ENCODE data around the gene BRWD1.

Gene BRWD1

GRCh38 chr21:39218082-39218409 is 95.4 kb downstream of the BRWD1 start:
- ChIA-PET CTCF (no interaction called here), POLR2A (no interaction called here)
- DNase-seq (ENCODE audit: extremely low spot score) = no peak
- no peak for TF ChIP-seq FOXM1 (IDR thresholded peaks at IDR 0.05; ENCODE audit: borderline replicate concordance)
- TF ChIP-seq HDGF (IDR thresholded peaks at IDR 0.05; ENCODE audit: borderline replicate concordance) = no peak
- no peak for TF ChIP-seq PKNOX1 (IDR thresholded peaks at IDR 0.05)
- no peak for TF ChIP-seq FOXK2 (IDR thresholded peaks at IDR 0.05)
- TF ChIP-seq NFRKB (IDR thresholded peaks at IDR 0.05) = no peak
- no peak for TF ChIP-seq SP1 (IDR thresholded peaks at IDR 0.05)
- no peak for TF ChIP-seq ELF4 (IDR thresholded peaks at IDR 0.05)
- no peak for TF ChIP-seq L3MBTL2 (conservative IDR thresholded peaks at IDR 0.05)

- no peak for TF ChIP-seq ELF4 (IDR thresholded peaks at IDR 0.05)
- POLR2A ChIA-PET = no interaction called here
- DNase-seq (ENCODE audit: extremely low spot score) = no peak
- CTCF ChIA-PET = no interaction called here
These were observed 95.9 kb downstream of the BRWD1 start for GRCh38 chr21:39217356-39218081.

GRCh38 chr21:39216290-39216689 is 97.1 kb downstream of the BRWD1 start:
- DNase-seq (ENCODE audit: extremely low spot score) = no peak
- CTCF ChIA-PET = no interaction called here
- POLR2A ChIA-PET = no interaction called here
- TF ChIP-seq L3MBTL2 (conservative IDR thresholded peaks at IDR 0.05) (no peak), SP1 (IDR thresholded peaks at IDR 0.05) (no peak), TARDBP (IDR thresholded peaks at IDR 0.05) (no peak), FOXM1 (IDR thresholded peaks at IDR 0.05; ENCODE audit: borderline replicate concordance) (no peak), PKNOX1 (IDR thresholded peaks at IDR 0.05) (no peak), NFRKB (IDR thresholded peaks at IDR 0.05) (no peak), BHLHE40 (IDR thresholded peaks at IDR 0.05; ENCODE audit: borderline replicate concordance) (no peak), LEF1 (IDR thresholded peaks at IDR 0.05; ENCODE audit: borderline replicate concordance) (no peak), ZNF384 (IDR thresholded peaks at IDR 0.05) (no peak), SUZ12 (IDR thresholded peaks at IDR 0.05) (no peak), CTBP1 (IDR thresholded peaks at IDR 0.05; ENCODE audit: borderline replicate concordance) (no peak), FOXK2 (IDR thresholded peaks at IDR 0.05) (no peak), ARNT (IDR thresholded peaks at IDR 0.05) (no peak), ELF4 (IDR thresholded peaks at IDR 0.05) (no peak), FOXA1 (IDR thresholded peaks at IDR 0.05) (no peak), HDGF (IDR thresholded peaks at IDR 0.05; ENCODE audit: borderline replicate concordance) (no peak)

- POLR2A ChIA-PET = no interaction called here
- CTCF ChIA-PET = no interaction called here
These were observed 98.4 kb downstream of the BRWD1 start for GRCh38 chr21:39215078-39215477.

GRCh38 chr21:39209334-39209688 is 104.1 kb downstream of the BRWD1 start:
- TF ChIP-seq L3MBTL2 (conservative IDR thresholded peaks at IDR 0.05) (no peak), TARDBP (IDR thresholded peaks at IDR 0.05) (no peak), SUZ12 (IDR thresholded peaks at IDR 0.05) (no peak), CTBP1 (IDR thresholded peaks at IDR 0.05; ENCODE audit: borderline replicate concordance) (no peak), ELF4 (IDR thresholded peaks at IDR 0.05) (no peak), NFRKB (IDR thresholded peaks at IDR 0.05) (no peak), SP1 (IDR thresholded peaks at IDR 0.05) (no peak), FOXK2 (IDR thresholded peaks at IDR 0.05) (no peak), ZNF384 (IDR thresholded peaks at IDR 0.05) (no peak), BHLHE40 (IDR thresholded peaks at IDR 0.05; ENCODE audit: borderline replicate concordance) (no peak), ARNT (IDR thresholded peaks at IDR 0.05) (no peak)
- ChIA-PET POLR2A (no interaction called here), CTCF (no interaction called here)
- no peak for DNase-seq (ENCODE audit: extremely low spot score)

More at GRCh38 chr21:39215078-39215477, 98.4 kb downstream of the BRWD1 start:
- no peak for DNase-seq (ENCODE audit: extremely low spot score)
- TF ChIP-seq FOXA1 (IDR thresholded peaks at IDR 0.05) (no peak), NFRKB (IDR thresholded peaks at IDR 0.05) (no peak), L3MBTL2 (conservative IDR thresholded peaks at IDR 0.05) (no peak), LEF1 (IDR thresholded peaks at IDR 0.05; ENCODE audit: borderline replicate concordance) (no peak), FOXK2 (IDR thresholded peaks at IDR 0.05) (no peak), SUZ12 (IDR thresholded peaks at IDR 0.05) (no peak), FOXM1 (IDR thresholded peaks at IDR 0.05; ENCODE audit: borderline replicate concordance) (no peak), PKNOX1 (IDR thresholded peaks at IDR 0.05) (no peak), CTBP1 (IDR thresholded peaks at IDR 0.05; ENCODE audit: borderline replicate concordance) (no peak), ELF4 (IDR thresholded peaks at IDR 0.05) (no peak), ARNT (IDR thresholded peaks at IDR 0.05) (no peak), BHLHE40 (IDR thresholded peaks at IDR 0.05; ENCODE audit: borderline replicate concordance) (no peak), HDGF (IDR thresholded peaks at IDR 0.05; ENCODE audit: borderline replicate concordance) (no peak), ZNF384 (IDR thresholded peaks at IDR 0.05) (no peak)

GRCh38 chr21:39208624-39209333 is 104.7 kb downstream of the BRWD1 start:
- POLR2A ChIA-PET = no interaction called here
- CTCF ChIA-PET = no interaction called here
- TF ChIP-seq ZNF384 (IDR thresholded peaks at IDR 0.05) = no peak
- no peak for TF ChIP-seq HDGF (IDR thresholded peaks at IDR 0.05; ENCODE audit: borderline replicate concordance)
- no peak for TF ChIP-seq FOXM1 (IDR thresholded peaks at IDR 0.05; ENCODE audit: borderline replicate concordance)
- no peak for TF ChIP-seq L3MBTL2 (conservative IDR thresholded peaks at IDR 0.05)
- TF ChIP-seq SP1 (IDR thresholded peaks at IDR 0.05) = no peak
- TF ChIP-seq ELF4 (IDR thresholded peaks at IDR 0.05) = no peak
- no peak for TF ChIP-seq FOXK2 (IDR thresholded peaks at IDR 0.05)
- no peak for TF ChIP-seq PKNOX1 (IDR thresholded peaks at IDR 0.05)
- TF ChIP-seq SUZ12 (IDR thresholded peaks at IDR 0.05) = no peak
- no peak for TF ChIP-seq BHLHE40 (IDR thresholded peaks at IDR 0.05; ENCODE audit: borderline replicate concordance)
- TF ChIP-seq LEF1 (IDR thresholded peaks at IDR 0.05; ENCODE audit: borderline replicate concordance) = no peak
- no peak for TF ChIP-seq CTBP1 (IDR thresholded peaks at IDR 0.05; ENCODE audit: borderline replicate concordance)
- no peak for TF ChIP-seq FOXA1 (IDR thresholded peaks at IDR 0.05)
- TF ChIP-seq ARNT (IDR thresholded peaks at IDR 0.05) = no peak
- no peak for TF ChIP-seq TARDBP (IDR thresholded peaks at IDR 0.05)
- TF ChIP-seq NFRKB (IDR thresholded peaks at IDR 0.05) = no peak
- DNase-seq (ENCODE audit: extremely low spot score) = no peak

Measured in HEK293T (cell line).